PFSK-1 (cell line): Measurements from ENCODE around the gene CXCL16.
A peak's percentile ranks its signal among the peaks of the same experiment; 100 is the strongest.

ENCODE experiments used
- POLR2AphosphoS5 ChIP-seq: IDR thresholded peaks from 2 replicates; pipeline ENCODE4 v1.6.1; 2012; ENCODE audit warnings: low read depth, mild to moderate bottlenecking, control low read depth, low read length, moderate library complexity
- TAF1 ChIP-seq: IDR thresholded peaks from 2 replicates; pipeline ENCODE4 v1.6.1; 2012; ENCODE audit warnings: low read length, control low read depth, borderline replicate concordance; ENCODE audit not compliant: insufficient read depth
- TF ChIP-seq, protein P1 (sequence below), 2 experiments: IDR thresholded peaks; 2 replicates each; pipeline versions ENCODE4 v1.6.1 to v1.8.0; 2011 to 2012; ENCODE audit warnings: low read depth in 2 of 2, low read length in 2 of 2, control low read depth in 1 of 2, inconsistent platforms in 1 of 2, mild to moderate bottlenecking in 1 of 2, moderate library complexity in 1 of 2; ENCODE audit not compliant: insufficient read depth in 1 of 2

GRCh38 chr17:4708436-4708835 lies 31.3 kb downstream of the CXCL16 start:
- TF ChIP-seq POLR2AphosphoS5 = peak; percentile 58; the same call in 1 of the 2 replicates
- TF ChIP-seq, protein P1, sequence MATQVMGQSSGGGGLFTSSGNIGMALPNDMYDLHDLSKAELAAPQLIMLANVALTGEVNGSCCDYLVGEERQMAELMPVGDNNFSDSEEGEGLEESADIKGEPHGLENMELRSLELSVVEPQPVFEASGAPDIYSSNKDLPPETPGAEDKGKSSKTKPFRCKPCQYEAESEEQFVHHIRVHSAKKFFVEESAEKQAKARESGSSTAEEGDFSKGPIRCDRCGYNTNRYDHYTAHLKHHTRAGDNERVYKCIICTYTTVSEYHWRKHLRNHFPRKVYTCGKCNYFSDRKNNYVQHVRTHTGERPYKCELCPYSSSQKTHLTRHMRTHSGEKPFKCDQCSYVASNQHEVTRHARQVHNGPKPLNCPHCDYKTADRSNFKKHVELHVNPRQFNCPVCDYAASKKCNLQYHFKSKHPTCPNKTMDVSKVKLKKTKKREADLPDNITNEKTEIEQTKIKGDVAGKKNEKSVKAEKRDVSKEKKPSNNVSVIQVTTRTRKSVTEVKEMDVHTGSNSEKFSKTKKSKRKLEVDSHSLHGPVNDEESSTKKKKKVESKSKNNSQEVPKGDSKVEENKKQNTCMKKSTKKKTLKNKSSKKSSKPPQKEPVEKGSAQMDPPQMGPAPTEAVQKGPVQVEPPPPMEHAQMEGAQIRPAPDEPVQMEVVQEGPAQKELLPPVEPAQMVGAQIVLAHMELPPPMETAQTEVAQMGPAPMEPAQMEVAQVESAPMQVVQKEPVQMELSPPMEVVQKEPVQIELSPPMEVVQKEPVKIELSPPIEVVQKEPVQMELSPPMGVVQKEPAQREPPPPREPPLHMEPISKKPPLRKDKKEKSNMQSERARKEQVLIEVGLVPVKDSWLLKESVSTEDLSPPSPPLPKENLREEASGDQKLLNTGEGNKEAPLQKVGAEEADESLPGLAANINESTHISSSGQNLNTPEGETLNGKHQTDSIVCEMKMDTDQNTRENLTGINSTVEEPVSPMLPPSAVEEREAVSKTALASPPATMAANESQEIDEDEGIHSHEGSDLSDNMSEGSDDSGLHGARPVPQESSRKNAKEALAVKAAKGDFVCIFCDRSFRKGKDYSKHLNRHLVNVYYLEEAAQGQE (IDR thresholded peaks at IDR 0.05; ENCODE audit: insufficient read depth in 1 of 2, low read depth in 2 of 2, low read length in 2 of 2) = no peak
- TF ChIP-seq TAF1 = no peak
